Mesenchymal stem cell (in vitro differentiated cells and primary cell): Measurements from ENCODE around the gene POLR2F.
A peak's percentile ranks its signal among the peaks of the same experiment; 100 is the strongest.
"Not testable (repeated sequence)": the region's sequence is repeated elsewhere in the genome, so short reads cannot be mapped to it uniquely, and the experiment has no call there.

ENCODE experiments used
- DNase-seq: peaks from one replicate; pipeline ENCODE4 v3.0.0-alpha.2; 2013
- H2AFZ ChIP-seq: one replicate; pipeline ENCODE4 v1.6.1; 2013; ENCODE audit warnings: low read depth, mild to moderate bottlenecking, control low read depth, inconsistent platforms, low read length, moderate library complexity
- H2AK5ac ChIP-seq: 2 replicates; pipeline ENCODE4 v1.6.1; 2013; ENCODE audit warnings: low read length, moderate library complexity, mild to moderate bottlenecking, inconsistent platforms; ENCODE audit not compliant: severe bottlenecking
- H2BK120ac ChIP-seq: one replicate; pipeline ENCODE4 v1.6.1; 2013; ENCODE audit warnings: low read depth, mild to moderate bottlenecking, inconsistent platforms, low read length, moderate library complexity
- H2BK12ac ChIP-seq, 2 experiments: one replicate each; pipeline ENCODE4 v1.6.1; 2013; ENCODE audit warnings: inconsistent platforms in 2 of 2, low read length in 2 of 2, mild to moderate bottlenecking in 2 of 2, moderate library complexity in 2 of 2, control low read depth in 1 of 2
- H2BK15ac ChIP-seq: one replicate; pipeline ENCODE4 v1.6.1; 2013; ENCODE audit warnings: mild to moderate bottlenecking, low read depth, inconsistent platforms; ENCODE audit not compliant: poor library complexity, severe bottlenecking
- H2BK5ac ChIP-seq: 2 replicates; pipeline ENCODE4 v1.6.1; 2013; ENCODE audit warnings: low read depth, mild to moderate bottlenecking, low read length, control low read depth, inconsistent platforms; ENCODE audit not compliant: poor library complexity, severe bottlenecking
- H3K14ac ChIP-seq, 2 experiments: one replicate each; pipeline ENCODE4 v1.6.1; 2013; ENCODE audit warnings: inconsistent platforms in 2 of 2, low read length in 2 of 2, control low read depth in 1 of 2, mild to moderate bottlenecking in 1 of 2, moderate library complexity in 1 of 2
- H3K18ac ChIP-seq, 2 experiments: one replicate each; pipeline ENCODE4 v1.6.1; 2013; ENCODE audit warnings: inconsistent platforms in 2 of 2, low read length in 2 of 2, control low read depth in 1 of 2, low read depth in 1 of 2, mild to moderate bottlenecking in 1 of 2
- H3K23ac ChIP-seq, 2 experiments: one replicate each; pipeline ENCODE4 v1.6.1; 2013; ENCODE audit warnings: inconsistent platforms in 2 of 2, low read length in 2 of 2, mild to moderate bottlenecking in 2 of 2, moderate library complexity in 2 of 2, control low read depth in 1 of 2
- H3K27ac ChIP-seq: 2 replicates; pipeline ENCODE4 v1.5.1; 2013; ENCODE audit warnings: mild to moderate bottlenecking, moderate library complexity, low read length, control low read depth, inconsistent platforms; ENCODE audit not compliant: poor library complexity, severe bottlenecking
- H3K27me3 ChIP-seq, 2 experiments: 2 replicates each; pipeline versions ENCODE4 v1.6.1 to v1.7.0; 2013; ENCODE audit warnings: low read length in 2 of 2, mild to moderate bottlenecking in 2 of 2, moderate library complexity in 2 of 2, control low read depth in 1 of 2, inconsistent platforms in 1 of 2; ENCODE audit not compliant: control insufficient read depth in 1 of 2, insufficient read depth in 1 of 2
- H3K36me3 ChIP-seq, 2 experiments: 2 replicates each; pipeline versions ENCODE4 v1.6.1 to v1.7.0; 2013; ENCODE audit warnings: low read length in 2 of 2, control low read depth in 1 of 2, inconsistent platforms in 1 of 2, low read depth in 1 of 2, mild to moderate bottlenecking in 1 of 2; ENCODE audit not compliant: insufficient read depth in 2 of 2, control insufficient read depth in 1 of 2
- H3K4ac ChIP-seq, 2 experiments: one replicate each; pipeline ENCODE4 v1.6.1; 2013; ENCODE audit warnings: inconsistent platforms in 2 of 2, low read length in 2 of 2, mild to moderate bottlenecking in 2 of 2, moderate library complexity in 2 of 2, control low read depth in 1 of 2, low read depth in 1 of 2
- H3K4me1 ChIP-seq: 2 replicates; pipeline ENCODE4 v1.6.1; 2013; ENCODE audit warnings: low read depth, low read length, control low read depth; ENCODE audit not compliant: control insufficient read depth, insufficient read depth
- H3K4me2 ChIP-seq: 2 replicates; pipeline ENCODE4 v1.6.1; 2013; ENCODE audit warnings: low read length, mild to moderate bottlenecking, inconsistent platforms; ENCODE audit not compliant: poor library complexity, severe bottlenecking
- H3K4me3 ChIP-seq, 2 experiments: 2 replicates each; pipeline versions ENCODE4 v1.5.1 to v1.7.0; 2013; ENCODE audit warnings: low read length in 2 of 2, mild to moderate bottlenecking in 2 of 2, control low read depth in 1 of 2, low read depth in 1 of 2; ENCODE audit not compliant: insufficient read depth in 1 of 2
- H3K79me1 ChIP-seq: replicated peaks from 2 replicates; pipeline ENCODE4 v1.6.1; 2013; ENCODE audit warnings: mild to moderate bottlenecking, control low read depth, low read length, inconsistent platforms; ENCODE audit not compliant: poor library complexity, severe bottlenecking
- H3K9ac ChIP-seq: 2 replicates; pipeline ENCODE4 v1.7.0; 2013; ENCODE audit warnings: mild to moderate bottlenecking, low read length, moderate library complexity
- H3K9me3 ChIP-seq: 2 replicates; pipeline ENCODE4 v1.7.0; 2013; ENCODE audit warnings: mild to moderate bottlenecking, low read length; ENCODE audit not compliant: control insufficient read depth
- H4K8ac ChIP-seq: one replicate; pipeline ENCODE4 v1.6.1; 2013; ENCODE audit warnings: inconsistent platforms, mild to moderate bottlenecking, low read length, moderate library complexity
- H4K91ac ChIP-seq: one replicate; pipeline ENCODE4 v1.6.1; 2013; ENCODE audit warnings: mild to moderate bottlenecking, low read length, inconsistent platforms
- WGBS: methylation state at CpG from one replicate; pipeline ENCODE4 v1.1.7; 2013; ENCODE audit warnings: mixed read lengths; 5-methylcytosine and 5-hydroxymethylcytosine counted together

POLR2F gene

DNA sequence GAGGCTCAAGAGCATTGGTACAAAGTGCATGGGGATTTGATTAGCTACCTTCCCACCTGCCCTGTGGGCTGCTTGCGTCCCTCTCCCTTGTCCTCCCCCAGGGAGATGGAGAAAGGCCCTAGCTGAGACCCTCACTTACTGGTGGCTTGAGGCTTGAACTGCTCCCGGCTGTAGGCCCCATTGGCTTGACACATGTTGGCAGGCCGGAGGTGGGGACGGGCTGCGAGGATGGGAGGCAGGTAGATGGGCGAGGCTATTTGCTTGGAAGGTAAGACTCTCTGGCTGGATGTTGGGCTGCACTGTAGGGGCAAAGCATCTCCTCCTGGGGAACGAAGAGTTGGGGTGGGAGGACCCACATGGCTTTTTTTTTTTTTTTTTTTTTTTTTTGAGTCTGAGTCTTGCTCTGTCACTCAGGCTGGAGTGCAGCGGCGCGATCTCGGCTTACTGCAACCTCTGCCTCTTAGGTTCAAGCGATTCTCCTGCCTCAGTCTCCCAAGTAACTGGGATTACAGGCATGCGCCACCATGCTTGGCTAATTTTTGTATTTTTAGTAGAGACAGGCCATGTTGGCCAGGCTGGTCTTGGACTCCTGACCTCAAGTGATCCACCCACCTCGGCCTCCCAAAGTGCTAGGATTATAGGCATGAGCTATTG lies 6.2 kb upstream of the POLR2F start:
- H3K23ac ChIP-seq, H3K4me2 ChIP-seq, H2BK120ac ChIP-seq, H2BK15ac ChIP-seq, H2AFZ ChIP-seq, H3K14ac ChIP-seq, H3K4ac ChIP-seq, DNase-seq, H4K8ac ChIP-seq, H3K18ac ChIP-seq, H2AK5ac ChIP-seq, H3K4me3 ChIP-seq, H3K27ac ChIP-seq, H3K9ac ChIP-seq, H3K27me3 ChIP-seq, H3K9me3 ChIP-seq, H2BK12ac ChIP-seq, H2BK5ac ChIP-seq, H3K79me1 ChIP-seq: not testable (repeated sequence)
- Histone ChIP-seq H4K91ac (peak overlapping the region; percentile 15), H3K36me3 (peaks cover 25 to 26% of the 10 kb centered on the region in 2 experiments), H3K4me1 (peaks cover 13% of the 10 kb centered on the region)
- over 99% methylated on average over 14 of the region's 14 CpGs for WGBS

DNA sequence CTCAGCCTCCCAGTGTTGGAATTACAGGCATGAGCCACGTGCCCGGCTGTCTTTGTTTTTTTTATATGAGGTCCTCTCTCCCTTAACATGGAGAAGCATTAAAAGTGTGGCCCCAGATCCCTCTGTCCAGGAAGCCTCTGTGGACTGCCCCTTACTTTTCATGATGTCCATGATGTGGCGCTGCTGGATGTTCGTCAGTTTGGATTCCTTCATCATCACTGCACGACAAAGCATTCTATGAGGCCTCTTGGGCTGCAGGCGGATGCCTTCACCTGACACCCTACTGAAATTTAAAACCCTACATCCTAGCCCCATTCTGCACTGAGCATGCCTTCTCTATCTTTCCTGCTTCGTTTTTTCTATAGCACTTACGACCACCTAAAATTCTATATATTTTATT lies 2.2 kb upstream of the POLR2F start:
- Histone ChIP-seq H3K36me3 (peaks cover 0 to 2% of the 10 kb centered on the region in 2 experiments), H2AK5ac (no peak overlapping the region), H2BK15ac (no peak overlapping the region), H3K4ac (no peak overlapping the region), H3K27me3 (no peaks in the 10 kb centered on the region), H3K4me1 (peaks cover 11% of the 10 kb centered on the region), H3K9me3 (no peaks in the 10 kb centered on the region), H2BK120ac (no peak overlapping the region), H3K4me2 (no peak overlapping the region), H3K27ac (no peak overlapping the region), H3K79me1 (peaks cover 5% of the 10 kb centered on the region), H4K8ac (no peak overlapping the region), H2BK12ac (no peak overlapping the region), H2BK5ac (no peak overlapping the region), H4K91ac (no peak overlapping the region), H2AFZ (no peak overlapping the region), H3K4me3 (no peak overlapping the region), H3K9ac (no peak overlapping the region), H3K23ac (no peak overlapping the region), H3K18ac (no peak overlapping the region), H3K14ac (no peak overlapping the region)
- 61% methylated on average over 6 of the region's 8 CpGs for WGBS
- DNase-seq: peak; percentile 31

GRCh38 chr22:37952629-37953028 lies 870 bp upstream of the POLR2F start:
- H4K91ac ChIP-seq, H3K14ac ChIP-seq, H2BK15ac ChIP-seq, H2AK5ac ChIP-seq, H2BK120ac ChIP-seq, H3K27me3 ChIP-seq, H3K18ac ChIP-seq, H3K4ac ChIP-seq, DNase-seq, H3K27ac ChIP-seq, H2BK5ac ChIP-seq, H3K9me3 ChIP-seq: not testable (repeated sequence)
- H3K4me3 ChIP-seq: peak overlapping the region in 1 of 2 experiments; percentile 96
- peaks cover 11% of the 10 kb centered on the region for H3K4me1 ChIP-seq
- H3K9ac ChIP-seq: peak overlapping the region; percentile 97
- H3K36me3 ChIP-seq: peaks cover 13 to 15% of the 10 kb centered on the region in 2 experiments
- WGBS: 24% methylated on average over 14 of the region's 20 CpGs
- peak overlapping the region in 1 of 2 experiments; percentile 69 for H2BK12ac ChIP-seq
- peaks cover 16% of the 10 kb centered on the region for H3K79me1 ChIP-seq
- H4K8ac ChIP-seq: peak overlapping the region; percentile 69
- H3K23ac ChIP-seq: peak overlapping the region in 1 of 2 experiments; percentile 70
- peak overlapping the region; percentile 20 for H2AFZ ChIP-seq
- peak overlapping the region; percentile 84 for H3K4me2 ChIP-seq

DNA sequence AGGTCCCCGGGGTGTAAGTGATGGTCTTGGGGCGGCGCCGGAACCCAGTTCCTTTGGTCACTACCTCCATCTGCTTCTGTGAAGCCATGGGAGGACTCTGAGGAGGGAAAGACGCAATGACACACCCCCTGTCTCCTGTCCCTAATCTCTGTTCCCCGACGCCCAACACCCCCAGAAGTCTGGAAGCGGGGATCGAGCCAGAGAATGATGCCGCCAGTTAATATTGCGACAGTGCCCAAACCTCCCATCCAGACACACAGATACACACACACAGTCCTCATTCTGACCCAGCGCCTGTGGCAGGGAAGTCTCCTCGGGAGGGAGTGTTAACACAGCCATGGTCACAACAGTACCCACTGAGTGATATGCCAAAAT lies 450 bp upstream of the POLR2F start:
- Histone ChIP-seq H2BK120ac (no peak overlapping the region), H2AK5ac (no peak overlapping the region), H3K18ac (no peak overlapping the region), H3K27me3 (no peaks in the 10 kb centered on the region), H3K4me1 (peaks cover 11% of the 10 kb centered on the region), H2AFZ (peak overlapping the region; percentile 20), H3K4me3 (peak overlapping the region; percentile 90 to 96), H2BK5ac (no peak overlapping the region), H3K36me3 (peaks cover 17 to 19% of the 10 kb centered on the region in 2 experiments), H3K4ac (no peak overlapping the region), H3K27ac (no peak overlapping the region), H4K91ac (no peak overlapping the region), H3K14ac (no peak overlapping the region), H3K79me1 (peaks cover 17% of the 10 kb centered on the region), H3K23ac (no peak overlapping the region), H3K9me3 (no peaks in the 10 kb centered on the region), H2BK12ac (no peak overlapping the region), H2BK15ac (no peak overlapping the region), H4K8ac (peak overlapping the region; percentile 69), H3K9ac (peak overlapping the region; percentile 97), H3K4me2 (peak overlapping the region; percentile 84)
- WGBS: 3% methylated on average over 13 of the region's 13 CpGs
- DNase-seq: no peak
